Muscle of leg (tissue), 11 donors: ENCODE results near the gene MAML2. TPM values are rescaled to one million over a fixed set of nuclear protein-coding genes. Genes with fewer than 3 reads are reported as not detected.
"Not testable (repeated sequence)": the region's sequence is repeated elsewhere in the genome, so short reads cannot be mapped to it uniquely, and the experiment has no call there.

Experiments
- DNase-seq: peaks from one replicate; pipeline ENCODE4 v3.0.0; 2013
- H3K27ac ChIP-seq: one replicate; pipeline ENCODE4 v1.5.1; 2013; ENCODE audit warnings: mild to moderate bottlenecking, low read length, control low read depth
- H3K27me3 ChIP-seq: one replicate; pipeline ENCODE4 v1.6.1; 2013; ENCODE audit warnings: low read length; ENCODE audit not compliant: control insufficient read depth, insufficient read depth
- H3K36me3 ChIP-seq: one replicate; pipeline ENCODE4 v1.6.1; 2013; ENCODE audit warnings: low read length; ENCODE audit not compliant: control insufficient read depth, insufficient read depth
- H3K4me1 ChIP-seq: one replicate; pipeline ENCODE4 v1.6.1; 2013; ENCODE audit warnings: low read length; ENCODE audit not compliant: control insufficient read depth, insufficient read depth
- H3K4me3 ChIP-seq: one replicate; pipeline ENCODE4 v1.5.1; 2013; ENCODE audit warnings: low read length, control low read depth
- H3K9me3 ChIP-seq: replicated peaks from 2 replicates; pipeline ENCODE4 v1.6.1; 2013; ENCODE audit warnings: low read depth, low read length; ENCODE audit not compliant: control insufficient read depth
- WGBS: methylation state at CpG from one replicate; pipeline ENCODE4 v1.1.5; 2013; ENCODE audit warnings: missing lambda C conversion rate; ENCODE audit not compliant: insufficient coverage; 5-methylcytosine and 5-hydroxymethylcytosine counted together
- polyA plus RNA-seq, 8 donors: library from polyadenylated mRNA; unstranded; fragments of 120-200 nt; gene quantifications; one replicate each; pipeline versions ENCODE4 v1.2.1 to v1.2.3, GENCODE V29; 2013; ENCODE audit warnings: inconsistent platforms in 1 of 8, low replicate concordance in 1 of 8; ENCODE audit not compliant: insufficient read length in 8 of 8, insufficient read depth in 1 of 8
- total RNA-seq: library from RNA; stranded (reverse); fragments of 120-200 nt; gene quantifications from one replicate; pipeline ENCODE4 v1.2.4, GENCODE V29; 2013

The MAML2 gene
- total and polyA plus RNA-seq, 9 donors, result 4.0 to 7.8 (median 5.7) TPM

DNA sequence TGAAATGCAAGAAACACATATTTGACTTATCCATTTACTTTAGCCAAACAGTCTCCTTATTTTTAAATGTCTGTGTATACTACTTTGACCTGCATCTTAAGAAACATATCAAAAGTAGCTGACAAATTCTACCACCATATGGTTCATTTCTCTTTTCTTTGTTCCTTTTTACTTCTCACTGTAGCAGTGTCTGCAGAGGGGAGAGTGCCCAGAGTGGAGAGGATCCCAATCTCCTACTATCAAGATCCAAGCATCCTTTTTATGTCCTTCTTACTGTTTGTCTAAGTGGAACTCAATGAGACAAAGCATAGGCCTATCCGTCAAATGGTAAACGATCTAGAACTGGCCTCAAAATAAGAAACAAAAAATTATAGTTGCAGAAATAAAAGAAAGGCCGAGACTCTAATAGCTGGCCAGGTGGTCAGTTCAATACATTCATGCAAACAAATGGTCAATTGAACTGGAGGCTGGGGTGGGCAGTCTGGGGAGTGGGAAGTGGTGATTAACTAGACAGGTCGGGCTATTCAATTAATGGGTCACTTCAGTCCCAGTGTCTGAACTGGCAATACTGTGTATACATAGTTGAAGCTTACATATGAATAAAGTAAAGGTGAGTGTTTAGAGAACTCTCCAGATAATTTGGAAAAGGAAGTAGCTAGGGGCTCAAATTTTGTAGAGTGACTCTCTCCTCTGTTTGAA, 149.1 kb downstream of the MAML2 start:
- H3K4me3 ChIP-seq, result no peak overlapping the region
- no peak for DNase-seq
- no peaks in the 10 kb centered on the region for H3K9me3 ChIP-seq
- H3K4me1 ChIP-seq, result peaks cover 5% of the 10 kb centered on the region
- WGBS, result 50% methylated on average over 1 of the region's 4 CpGs
- no peaks in the 10 kb centered on the region for H3K36me3 ChIP-seq
- no peak overlapping the region for H3K27ac ChIP-seq
- no peaks in the 10 kb centered on the region for H3K27me3 ChIP-seq

DNA sequence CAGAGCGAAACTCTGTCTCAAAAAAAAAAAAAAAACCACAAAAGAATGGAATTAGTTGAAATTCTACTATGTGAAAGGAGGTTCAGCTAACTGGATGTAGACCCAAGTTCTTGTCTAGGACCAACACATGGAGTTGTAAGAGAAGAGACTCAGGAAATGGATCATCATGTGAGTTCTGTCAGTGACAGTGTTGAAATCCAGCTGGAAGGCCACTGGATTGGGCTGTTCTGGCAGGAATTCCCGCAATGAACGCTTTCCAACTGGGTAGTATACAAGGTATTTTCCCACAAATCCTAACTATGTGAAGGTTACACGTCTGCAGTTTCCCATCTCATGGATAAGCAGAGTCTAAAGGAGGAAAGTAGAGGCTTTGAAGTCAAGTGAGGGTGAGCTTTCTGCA, 151.2 kb downstream of the MAML2 start:
- H3K36me3 ChIP-seq, result no peaks in the 10 kb centered on the region
- H3K27me3 ChIP-seq, result no peaks in the 10 kb centered on the region
- no peak overlapping the region for H3K27ac ChIP-seq
- H3K4me3 ChIP-seq, result no peak overlapping the region
- H3K9me3 ChIP-seq, result no peaks in the 10 kb centered on the region
- DNase-seq, result no peak
- WGBS, result no CpG with 5 or more reads among the region's 4 CpGs
- H3K4me1 ChIP-seq, result peaks cover 3% of the 10 kb centered on the region

DNA sequence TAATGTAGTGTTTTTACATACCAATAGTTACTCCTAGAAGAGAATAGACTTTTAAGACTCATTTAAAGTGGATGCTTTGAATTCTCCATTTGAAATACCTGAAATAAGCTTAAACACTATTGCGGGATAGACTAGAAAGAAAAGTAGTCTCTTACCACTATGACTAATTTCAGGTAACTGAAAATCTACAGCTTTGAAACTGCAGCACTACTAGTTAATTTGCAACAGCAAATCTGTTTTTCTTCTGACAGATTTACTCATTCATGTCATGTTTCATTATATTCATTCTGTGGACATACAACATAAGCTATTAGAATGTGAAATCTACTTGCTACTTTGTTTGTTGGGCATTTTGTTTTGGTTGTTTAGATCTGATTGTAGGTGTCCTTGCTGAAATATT, 153.6 kb downstream of the MAML2 start:
- H3K4me1 ChIP-seq, result peaks cover 3% of the 10 kb centered on the region
- no peaks in the 10 kb centered on the region for H3K27me3 ChIP-seq
- H3K9me3 ChIP-seq, result no peaks in the 10 kb centered on the region
- H3K27ac ChIP-seq, result no peak overlapping the region
- no peak overlapping the region for H3K4me3 ChIP-seq
- H3K36me3 ChIP-seq, result no peaks in the 10 kb centered on the region
- no CpG with 5 or more reads among the region's 1 CpG for WGBS
- no peak for DNase-seq

DNA sequence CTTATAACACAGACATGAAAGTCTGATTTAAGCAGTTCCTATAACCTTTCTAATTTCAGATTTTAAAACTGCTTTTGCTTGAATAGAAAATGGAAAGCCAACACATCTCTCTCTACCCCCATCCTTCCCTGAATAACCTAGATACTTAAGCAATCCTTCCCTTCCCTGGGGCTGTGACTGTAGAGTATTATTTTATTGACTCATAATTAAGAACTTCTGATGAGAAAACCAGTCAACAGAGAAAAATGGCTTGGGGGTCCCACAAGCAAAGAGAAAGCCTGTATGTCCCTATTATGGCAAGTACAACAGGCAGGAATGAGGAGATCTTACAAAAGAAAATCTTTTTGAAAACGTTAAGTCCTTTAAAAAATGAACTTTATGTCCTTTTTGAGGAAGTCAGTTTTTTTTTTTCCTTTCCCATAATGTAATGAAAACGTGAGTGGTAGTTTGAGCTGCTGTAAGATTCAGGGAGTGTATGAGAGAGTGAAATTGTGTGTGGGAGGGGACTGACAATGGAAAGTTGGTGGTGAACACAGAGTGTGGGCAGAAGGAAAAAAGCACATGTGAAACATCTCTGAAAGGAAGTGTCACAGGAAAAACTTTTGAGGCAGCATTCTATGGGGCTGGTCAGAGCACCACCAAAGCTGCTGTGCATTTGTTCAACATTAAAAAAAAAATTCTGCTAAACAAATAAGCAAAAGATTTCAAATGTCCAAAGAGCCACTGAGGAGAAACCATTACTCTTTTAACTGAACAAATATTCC, 154.6 kb downstream of the MAML2 start:
- Histone ChIP-seq H3K9me3 (no peaks in the 10 kb centered on the region), H3K4me3 (no peak overlapping the region), H3K36me3 (no peaks in the 10 kb centered on the region), H3K4me1 (peaks cover 3% of the 10 kb centered on the region), H3K27me3 (no peaks in the 10 kb centered on the region), H3K27ac (peak overlapping the region; percentile 66)
- WGBS, result no CpG with 5 or more reads among the region's 2 CpGs
- DNase-seq, result peak; percentile 82

DNA sequence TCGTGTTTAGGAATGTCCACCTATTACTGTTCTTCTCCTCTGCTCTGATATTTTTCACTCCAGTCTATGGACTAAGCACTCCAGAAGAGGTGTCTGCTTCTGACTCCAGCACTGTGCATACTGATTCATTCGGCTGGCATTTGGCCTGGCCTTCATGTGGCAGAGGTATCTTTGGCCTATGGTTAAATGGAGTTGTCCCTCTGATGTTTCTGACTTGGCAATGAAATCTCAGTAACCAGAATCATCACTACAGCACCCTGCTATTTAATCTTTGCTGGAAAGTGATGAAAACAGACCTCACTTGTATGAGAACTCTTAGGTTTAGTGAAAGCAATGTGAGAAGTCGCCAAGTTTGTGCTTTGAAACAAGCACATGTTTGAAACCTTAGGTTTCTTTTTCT, 155.2 kb downstream of the MAML2 start:
- H3K27ac ChIP-seq, result peak overlapping the region; percentile 63
- no peaks in the 10 kb centered on the region for H3K27me3 ChIP-seq
- peak; percentile 66 for DNase-seq
- H3K4me1 ChIP-seq, result peaks cover 3% of the 10 kb centered on the region
- no peaks in the 10 kb centered on the region for H3K9me3 ChIP-seq
- no peaks in the 10 kb centered on the region for H3K36me3 ChIP-seq
- WGBS, result no CpG with 5 or more reads among the region's 3 CpGs
- no peak overlapping the region for H3K4me3 ChIP-seq

DNA sequence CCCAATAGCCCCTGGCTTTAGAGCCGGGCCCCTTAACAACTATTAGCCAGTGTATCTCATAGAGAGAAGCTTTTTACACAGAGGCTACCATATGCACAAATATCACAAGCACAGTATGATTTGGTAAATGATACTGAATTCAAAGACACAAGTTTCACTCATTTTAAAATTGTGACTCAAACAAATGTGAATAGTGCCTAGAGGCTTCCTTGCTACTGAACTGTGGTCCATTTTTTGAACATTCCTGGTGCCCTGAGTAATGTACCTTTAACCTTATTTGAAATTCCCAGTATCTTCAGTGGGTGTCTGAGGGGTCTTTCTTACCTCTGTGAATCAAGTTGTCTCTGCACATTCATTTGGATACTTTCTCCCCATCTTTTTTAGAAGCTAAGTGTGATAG, 156.2 kb downstream of the MAML2 start:
- no peak overlapping the region for H3K27ac ChIP-seq
- H3K4me3 ChIP-seq, result no peak overlapping the region
- no peaks in the 10 kb centered on the region for H3K36me3 ChIP-seq
- no CpG with 5 or more reads among the region's 1 CpG for WGBS
- H3K27me3 ChIP-seq, result no peaks in the 10 kb centered on the region
- H3K4me1 ChIP-seq, result peaks cover 3% of the 10 kb centered on the region
- H3K9me3 ChIP-seq, result no peaks in the 10 kb centered on the region
- DNase-seq, result no peak

DNA sequence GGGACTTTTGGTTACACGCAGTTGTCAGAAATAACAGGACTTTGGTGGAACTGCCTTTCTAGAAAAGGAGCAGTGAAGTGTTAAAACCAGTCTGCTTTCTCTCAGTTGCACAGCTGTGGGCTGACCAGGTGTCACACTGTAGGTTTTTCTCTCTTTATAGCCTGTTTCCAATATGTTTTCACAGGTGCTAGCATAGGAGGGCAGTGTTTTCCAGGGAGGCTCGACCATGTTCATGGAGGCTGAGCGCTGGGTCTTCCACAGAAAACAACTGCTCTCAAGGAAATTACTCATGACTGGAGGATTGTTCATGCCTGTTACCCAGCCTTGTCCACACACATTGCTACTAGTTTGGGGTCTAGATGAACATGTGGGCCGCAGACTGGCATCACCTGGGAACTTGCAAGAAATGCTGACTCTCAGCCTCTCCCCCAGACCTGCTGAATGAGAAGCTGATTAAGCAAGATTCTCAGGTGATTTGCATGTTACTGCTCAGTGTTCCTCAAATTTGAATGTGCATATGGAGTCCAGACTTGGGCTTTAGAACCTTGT, 157.7 kb downstream of the MAML2 start:
- no peak for DNase-seq
- WGBS, result no CpG with 5 or more reads among the region's 4 CpGs
- no peaks in the 10 kb centered on the region for H3K36me3 ChIP-seq

DNA sequence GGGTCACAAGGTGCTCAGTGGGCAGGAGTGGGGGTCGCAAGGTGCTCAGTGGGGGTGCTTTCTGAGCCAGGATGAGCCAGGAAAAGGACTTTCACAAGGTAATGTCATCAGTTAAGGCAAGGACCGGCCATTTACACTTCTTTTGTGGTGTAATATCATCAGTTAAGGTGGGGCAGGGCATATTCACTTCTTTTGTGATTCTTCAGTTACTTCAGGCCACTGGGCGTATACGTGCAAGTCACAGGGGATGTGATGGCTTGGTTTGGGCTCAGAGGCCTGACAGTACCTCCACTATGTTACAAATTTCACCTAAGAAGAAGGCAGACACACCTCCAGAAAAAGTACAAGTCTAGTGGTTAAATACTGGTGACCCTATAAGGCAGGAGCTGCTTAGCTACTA, 162.1 kb downstream of the MAML2 start:
- H3K27ac ChIP-seq, H3K27me3 ChIP-seq, H3K9me3 ChIP-seq, H3K4me1 ChIP-seq, H3K4me3 ChIP-seq, H3K36me3 ChIP-seq, DNase-seq: not testable (repeated sequence)
- 80% methylated on average over 1 of the region's 4 CpGs for whole genome bisulfite sequencing

More for the DNA sequence above, 157.7 kb downstream of the MAML2 start:
- Histone ChIP-seq H3K9me3 (no peaks in the 10 kb centered on the region), H3K27ac (no peak overlapping the region), H3K4me1 (peaks cover 3% of the 10 kb centered on the region), H3K27me3 (no peaks in the 10 kb centered on the region), H3K4me3 (no peak overlapping the region)

DNA sequence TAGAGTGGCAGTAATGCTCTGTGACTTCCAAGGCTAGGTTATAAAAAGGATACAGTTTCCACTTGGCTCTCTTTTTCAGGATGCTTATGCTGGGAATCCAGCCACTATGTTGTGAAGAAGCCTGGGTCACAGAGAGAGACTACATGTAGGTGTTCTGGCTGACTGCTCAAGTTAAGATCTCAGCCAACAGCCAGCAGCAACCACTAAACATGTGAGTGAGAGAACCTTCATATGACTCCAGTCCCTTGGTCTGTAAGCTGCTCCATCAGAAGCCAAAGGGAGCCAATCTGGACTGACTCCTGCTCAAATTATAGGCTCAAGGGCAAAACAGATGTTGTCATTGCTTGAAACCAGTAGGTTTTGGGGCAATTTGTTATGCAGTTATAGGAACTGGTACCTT, 162.7 kb downstream of the MAML2 start:
- H3K27ac ChIP-seq, result no peak overlapping the region
- no peaks in the 10 kb centered on the region for H3K4me1 ChIP-seq
- no peaks in the 10 kb centered on the region for H3K27me3 ChIP-seq
- no peaks in the 10 kb centered on the region for H3K9me3 ChIP-seq
- DNase-seq, result peak; percentile 30
- H3K36me3 ChIP-seq, result no peaks in the 10 kb centered on the region
- no peak overlapping the region for H3K4me3 ChIP-seq

DNA sequence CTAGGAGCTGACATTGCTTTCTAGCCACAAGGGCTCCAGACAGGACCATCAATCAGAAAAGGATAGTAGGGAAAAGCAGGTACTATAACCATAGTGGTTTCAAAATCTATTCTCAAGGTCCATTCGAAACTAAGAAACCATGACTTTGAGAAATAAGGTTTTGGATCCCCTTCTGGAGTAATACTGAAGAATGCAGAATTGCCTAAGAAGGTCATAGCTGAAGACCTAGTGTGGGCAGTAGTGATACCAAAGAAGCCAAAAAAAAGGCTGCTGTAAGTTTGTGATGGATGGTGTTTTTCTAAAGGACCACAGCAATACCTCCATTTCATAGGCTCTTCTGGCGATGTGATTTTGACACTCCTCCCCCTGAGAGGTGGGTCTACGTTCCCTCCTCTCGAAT, 163.1 kb downstream of the MAML2 start:
- no peaks in the 10 kb centered on the region for H3K4me1 ChIP-seq

More for the DNA sequence above, 163.1 kb downstream of the MAML2 start:
- H3K4me3 ChIP-seq, result no peak overlapping the region
- H3K36me3 ChIP-seq, result no peaks in the 10 kb centered on the region
- no peak for DNase-seq
- no peaks in the 10 kb centered on the region for H3K9me3 ChIP-seq
- no CpG with 5 or more reads among the region's 4 CpGs for WGBS
- no peaks in the 10 kb centered on the region for H3K27me3 ChIP-seq
- H3K27ac ChIP-seq, result no peak overlapping the region
